NCI-H1105 (cell line): Measurements from ENCODE around the gene CLSTN2.

Source experiments
- DNase-seq: peaks from one replicate; lab custom pipeline; 2025; lab: John Stamatoyannopoulos, UW

Gene CLSTN2

DNA sequence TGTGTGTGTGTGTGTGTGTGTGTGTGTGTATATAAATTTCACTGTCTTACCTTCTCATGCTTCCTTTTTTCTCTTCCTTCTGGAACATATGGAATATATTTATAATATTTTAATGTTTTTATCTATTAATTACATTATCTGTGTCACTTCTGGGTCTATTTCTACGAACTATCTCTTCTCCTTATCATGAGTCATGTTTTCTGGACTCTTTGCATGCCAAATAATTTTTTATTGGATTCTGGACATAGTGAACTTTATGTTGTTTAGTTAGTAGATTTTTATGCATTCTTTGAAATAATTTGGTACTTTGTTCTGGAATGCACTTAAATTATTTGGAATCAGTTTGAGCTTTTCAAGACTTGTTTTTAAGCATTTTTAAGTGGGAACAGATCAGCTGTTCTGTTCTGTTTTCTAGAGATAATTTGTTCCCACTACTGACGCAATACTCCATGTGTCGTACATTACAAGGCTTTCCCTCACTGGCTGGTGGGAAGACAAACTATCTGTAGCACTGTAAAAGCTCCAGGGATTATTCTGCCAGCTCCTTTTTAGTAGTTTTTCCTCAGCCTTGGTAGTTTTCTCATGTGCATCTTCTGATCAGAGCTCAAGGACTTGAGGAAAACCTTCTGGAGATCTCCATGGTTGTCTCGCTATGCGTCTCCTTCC is 302.0 kb downstream of the CLSTN2 start:
- DNase-seq, result no peak

DNA sequence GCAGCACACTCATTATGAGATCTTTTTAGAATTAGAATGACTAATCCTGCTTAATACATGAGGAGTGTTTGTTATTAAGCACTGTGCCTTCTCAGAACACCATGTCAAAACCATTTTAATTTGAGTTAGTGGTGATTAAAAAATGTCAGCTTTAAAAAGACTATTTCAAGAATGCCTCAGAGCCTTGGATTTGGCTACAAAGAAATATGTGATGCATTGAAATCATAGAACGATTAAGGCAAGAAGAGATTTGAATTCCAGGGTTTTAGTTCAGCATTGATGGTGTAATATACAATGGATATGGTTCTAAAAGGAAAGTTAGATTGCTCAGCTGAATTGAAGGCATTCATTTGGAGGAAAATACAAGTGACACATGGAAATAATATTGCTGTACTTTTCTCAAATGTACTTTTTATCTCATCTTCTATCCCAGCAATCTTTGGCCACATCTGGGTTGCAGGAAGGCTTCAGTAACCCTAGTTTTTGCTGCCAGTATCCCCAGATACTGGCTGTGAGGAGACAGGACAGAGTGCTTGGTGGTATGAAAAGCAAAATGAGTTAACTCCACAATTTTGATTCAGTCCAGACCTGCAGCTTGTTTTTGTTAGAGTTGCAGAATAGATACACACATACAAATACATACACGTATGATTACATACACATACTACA is 303.8 kb downstream of the CLSTN2 start:
- DNase-seq, result no peak

DNA sequence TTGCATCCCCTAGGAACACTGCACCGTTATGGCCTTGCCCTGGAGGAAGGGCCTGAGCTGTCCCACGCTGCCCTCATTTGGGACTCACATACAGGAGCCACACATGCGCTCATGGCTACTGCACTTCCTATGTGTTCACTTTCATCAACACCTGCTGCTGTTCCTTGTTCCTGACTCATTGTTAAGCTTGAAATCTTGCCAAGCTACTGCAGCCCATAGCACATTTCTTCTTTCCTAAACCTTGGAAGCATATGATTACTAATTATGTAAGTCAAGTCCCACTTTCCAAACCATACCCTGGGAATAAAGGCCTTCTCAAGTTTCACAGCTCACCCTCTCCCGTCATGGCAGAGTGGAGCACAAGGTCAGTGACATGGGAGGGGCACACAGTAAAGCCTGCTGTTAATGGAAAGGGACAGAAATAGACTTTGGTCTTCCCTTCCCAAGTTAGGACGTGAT is 307.9 kb downstream of the CLSTN2 start:
- peak; percentile 88 for DNase-seq

GRCh38 chr3:140243575-140243974 is 308.6 kb downstream of the CLSTN2 start:
- DNase-seq, result no peak

GRCh38 chr3:140244893-140245292 is 309.9 kb downstream of the CLSTN2 start:
- no peak for DNase-seq

GRCh38 chr3:140246578-140246977 is 311.6 kb downstream of the CLSTN2 start:
- DNase-seq, result no peak

DNA sequence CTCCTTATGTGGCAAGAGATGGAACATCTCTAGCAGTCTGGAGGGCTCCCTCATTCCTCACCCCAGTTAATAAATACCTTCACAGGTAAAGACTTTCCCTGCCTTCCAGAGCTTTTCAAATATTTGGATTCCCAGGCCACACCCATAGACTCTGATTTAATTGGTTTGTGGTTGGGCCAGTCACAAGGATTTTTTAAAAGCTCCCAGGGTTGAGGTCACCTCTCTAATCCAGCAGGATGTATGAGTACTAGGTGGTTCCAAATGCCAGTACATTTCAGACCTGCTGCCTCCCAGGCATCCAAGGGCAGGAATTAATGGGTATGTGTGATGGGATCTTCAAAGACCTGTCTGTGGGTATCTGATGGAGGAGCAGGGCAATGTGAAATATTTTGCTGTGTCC is 312.8 kb downstream of the CLSTN2 start:
- DNase-seq, result no peak

DNA sequence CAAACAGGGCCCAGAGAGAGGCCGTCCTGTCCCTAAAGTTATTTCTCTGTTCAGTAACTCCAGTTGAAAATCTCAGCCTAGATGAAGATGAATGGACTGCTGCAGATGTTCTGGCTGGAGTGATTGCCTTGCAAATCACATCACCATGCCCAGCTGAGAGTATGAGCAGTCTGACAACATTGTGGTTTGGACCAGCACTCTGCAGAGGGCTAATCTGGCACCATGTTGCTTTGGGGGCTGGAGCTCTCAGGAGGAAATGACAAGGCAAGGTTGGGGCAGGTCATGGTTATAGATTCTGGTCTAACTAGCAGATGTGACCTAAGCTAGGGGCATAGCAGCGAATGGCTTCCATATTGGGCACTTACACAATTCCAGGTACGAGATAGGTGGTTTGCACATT is 314.2 kb downstream of the CLSTN2 start:
- no peak for DNase-seq

DNA sequence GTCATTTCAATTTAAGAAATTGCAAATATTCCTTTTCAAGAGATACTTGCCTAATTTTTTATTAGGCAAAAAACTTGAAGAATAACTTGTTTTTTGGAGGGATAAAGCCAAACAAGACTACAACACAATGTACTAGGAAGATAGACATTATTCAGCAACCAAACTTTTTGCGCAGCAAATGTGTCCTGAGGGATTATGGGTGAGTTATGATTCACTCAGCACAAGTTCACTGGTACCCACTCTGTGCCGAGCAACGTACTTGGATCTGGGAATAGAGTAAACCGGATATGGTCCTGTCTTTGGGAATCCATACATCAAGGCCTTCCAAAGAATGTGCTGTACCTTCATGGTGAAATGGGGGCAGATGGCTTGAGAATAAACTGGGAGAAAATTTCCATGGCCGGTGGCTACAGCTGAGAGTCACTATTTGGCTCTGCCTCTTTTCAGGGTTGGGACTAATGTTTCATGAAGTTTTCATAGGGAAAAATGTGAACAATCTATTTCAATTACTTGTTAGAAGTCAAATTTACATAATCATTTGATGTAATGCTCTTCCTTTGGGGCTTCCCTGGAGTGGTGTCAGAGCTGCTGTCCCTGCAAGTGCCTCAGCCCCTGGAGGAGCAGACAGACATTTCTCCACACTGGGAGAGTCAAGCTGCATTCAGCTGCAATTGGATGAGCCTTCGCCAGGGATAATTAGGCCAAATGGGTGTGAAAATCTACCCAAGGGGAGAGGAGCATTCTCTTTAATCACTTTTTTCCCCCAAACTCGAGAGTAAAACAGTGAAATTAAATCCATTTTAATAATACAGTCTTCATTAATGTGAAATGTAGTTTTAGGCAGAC is 315.2 kb downstream of the CLSTN2 start:
- no peak for DNase-seq

- no peak for DNase-seq
Measured at GRCh38 chr3:140250945-140251344, 316.0 kb downstream of the CLSTN2 start.

DNA sequence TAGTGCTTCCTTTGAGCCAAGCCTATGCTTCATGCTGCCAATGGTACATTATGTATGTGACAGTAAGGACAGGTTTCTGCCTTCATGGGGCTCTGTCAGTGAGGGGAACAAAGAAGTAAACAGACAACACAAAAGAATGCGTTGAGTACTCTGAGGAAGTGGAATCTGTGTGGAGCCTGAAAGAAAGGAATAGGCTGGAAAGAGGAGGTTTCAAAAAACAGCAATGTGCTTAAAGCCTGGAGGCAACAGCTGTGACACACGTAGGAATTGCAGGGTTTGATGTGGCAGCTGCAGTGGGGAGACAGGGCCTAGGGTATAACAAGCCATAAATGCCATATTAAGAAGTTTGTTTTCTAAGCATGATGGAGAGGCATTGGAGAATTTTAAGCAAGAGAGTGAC is 316.7 kb downstream of the CLSTN2 start:
- no peak for DNase-seq

DNA sequence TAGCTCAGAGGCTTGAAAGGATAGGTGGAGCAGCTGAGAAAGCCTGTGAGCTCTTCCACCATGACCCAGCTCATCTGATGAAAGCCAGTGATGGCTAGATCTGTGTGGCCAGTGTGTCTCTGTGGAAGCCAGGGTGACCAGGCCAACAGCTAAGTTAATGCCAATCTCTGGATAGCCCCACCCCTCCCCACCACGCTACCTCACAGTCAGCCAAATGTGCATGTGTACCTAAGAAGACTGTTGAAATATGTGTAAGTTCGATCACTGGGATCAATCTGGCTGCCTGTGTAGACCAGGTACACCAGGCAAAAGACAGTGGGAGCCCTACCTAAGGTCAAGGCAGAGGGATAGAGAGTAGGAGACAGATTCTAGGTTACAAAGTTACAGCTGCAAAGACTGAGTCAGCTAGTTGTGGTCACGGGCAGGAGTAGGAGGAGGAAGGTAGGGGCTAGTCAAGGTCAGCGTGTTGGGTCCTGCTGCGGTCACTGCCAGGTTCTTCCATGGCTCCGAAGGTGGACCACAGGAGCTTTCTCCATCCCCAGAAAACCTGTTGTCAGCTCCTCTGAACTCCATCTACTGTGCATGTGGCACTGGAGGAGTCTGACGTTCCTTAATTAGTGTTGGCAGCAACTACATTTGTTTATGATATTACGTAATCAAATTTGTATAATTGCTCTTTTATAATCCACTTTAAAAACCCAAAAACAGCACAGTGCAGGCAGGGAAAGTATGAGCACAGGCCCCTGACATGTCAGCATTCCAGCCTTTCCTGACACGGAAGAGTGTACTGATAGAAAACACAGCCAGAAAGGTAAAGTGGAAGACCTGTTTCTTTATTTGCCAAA is 318.0 kb downstream of the CLSTN2 start:
- peak; percentile 45 for DNase-seq

- no peak for DNase-seq
Measured at GRCh38 chr3:140258222-140258724, 323.3 kb downstream of the CLSTN2 start.

DNA sequence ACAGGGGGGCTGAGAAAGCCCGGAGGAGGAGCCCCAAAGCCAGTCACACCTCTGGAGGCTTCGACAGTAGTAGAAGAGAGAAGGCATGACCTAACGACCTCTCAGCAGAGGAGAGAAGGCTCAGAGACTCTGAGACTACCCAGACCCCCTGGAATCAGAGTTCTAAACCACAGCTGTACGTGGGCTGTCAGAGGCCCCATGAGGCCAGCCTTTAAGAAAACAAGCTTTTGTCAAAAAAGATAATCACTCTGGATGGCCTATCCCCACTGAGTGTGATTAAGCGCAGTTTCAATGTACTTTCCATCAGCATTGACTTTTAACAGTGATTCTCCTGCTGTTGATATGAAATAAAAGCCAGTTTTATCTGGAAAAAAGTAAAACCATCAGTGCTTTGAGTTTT is 330.3 kb downstream of the CLSTN2 start:
- DNase-seq, result no peak

DNA sequence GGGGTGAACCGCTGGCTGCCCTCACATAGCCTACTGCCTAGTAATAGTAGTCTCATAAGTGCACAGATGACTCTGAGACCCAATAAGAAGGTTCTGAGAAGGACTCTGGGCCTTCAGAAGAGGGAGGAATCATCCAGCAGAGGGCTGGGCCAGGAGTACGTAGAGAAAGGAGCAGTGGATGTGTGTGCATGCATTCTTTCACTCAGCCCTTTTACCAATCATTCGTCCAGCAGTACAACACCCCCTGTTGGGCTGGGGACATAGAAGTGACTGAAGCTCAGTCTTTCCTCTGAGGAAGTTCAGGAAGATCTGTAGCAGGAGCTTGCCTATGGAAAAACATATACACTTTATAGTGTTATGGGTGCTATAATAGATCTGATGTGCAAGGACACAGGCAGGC is 333.1 kb downstream of the CLSTN2 start:
- DNase-seq, result no peak

- no peak for DNase-seq
Measured at GRCh38 chr3:140268610-140269009, 333.6 kb downstream of the CLSTN2 start.

- no peak for DNase-seq
Measured at GRCh38 chr3:140270329-140270728, 335.3 kb downstream of the CLSTN2 start.

DNA sequence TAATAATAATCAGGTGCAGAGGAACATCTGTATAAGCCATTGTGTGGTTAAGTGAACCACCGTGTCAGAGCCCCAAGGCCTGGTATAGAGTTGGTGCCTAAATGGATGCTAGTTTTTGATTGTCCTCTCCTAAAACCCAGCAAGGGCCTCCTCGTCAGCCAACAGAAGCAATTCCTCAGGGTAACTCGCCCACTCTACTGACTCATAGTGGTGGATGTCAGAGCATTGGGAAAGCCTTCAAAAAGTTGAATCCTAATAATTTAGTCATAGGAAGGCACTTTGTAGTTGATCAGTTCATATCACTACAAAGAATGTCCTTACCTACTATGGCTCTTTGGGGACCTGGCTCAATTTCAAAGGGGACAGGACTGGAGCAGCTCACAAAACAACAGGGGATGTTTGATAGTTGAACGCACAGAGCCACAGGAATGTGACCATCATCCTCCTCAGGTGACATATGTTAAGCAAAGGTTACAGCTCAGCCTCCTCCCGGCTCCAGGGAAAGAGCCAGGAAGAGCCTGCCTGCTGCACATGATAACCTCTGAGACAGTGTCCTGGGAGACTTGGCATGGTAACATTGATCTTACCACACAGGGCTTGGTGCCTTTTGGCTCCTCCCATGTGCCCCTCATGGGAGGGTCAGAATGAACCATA is 338.7 kb downstream of the CLSTN2 start:
- no peak for DNase-seq

DNA sequence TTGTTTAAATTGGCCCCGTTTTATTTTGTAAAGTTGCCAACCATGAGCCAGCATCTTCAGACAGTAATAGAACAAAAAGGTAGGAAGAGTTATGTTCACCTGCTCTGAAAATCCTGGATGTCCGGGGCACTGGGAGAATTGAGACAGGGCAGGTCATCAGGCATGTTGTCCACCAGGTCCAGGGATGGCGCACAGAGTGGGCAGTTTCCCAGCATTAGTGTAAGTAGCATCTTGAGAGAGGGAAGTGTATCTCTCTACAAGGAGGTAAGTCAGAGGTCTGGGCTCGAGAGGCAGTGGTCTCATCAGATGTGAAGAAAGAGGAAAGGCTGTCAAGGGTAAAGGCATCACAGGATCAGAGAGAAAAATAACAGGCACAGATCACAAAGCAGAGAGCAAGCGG is 339.4 kb downstream of the CLSTN2 start:
- DNase-seq, result no peak

DNA sequence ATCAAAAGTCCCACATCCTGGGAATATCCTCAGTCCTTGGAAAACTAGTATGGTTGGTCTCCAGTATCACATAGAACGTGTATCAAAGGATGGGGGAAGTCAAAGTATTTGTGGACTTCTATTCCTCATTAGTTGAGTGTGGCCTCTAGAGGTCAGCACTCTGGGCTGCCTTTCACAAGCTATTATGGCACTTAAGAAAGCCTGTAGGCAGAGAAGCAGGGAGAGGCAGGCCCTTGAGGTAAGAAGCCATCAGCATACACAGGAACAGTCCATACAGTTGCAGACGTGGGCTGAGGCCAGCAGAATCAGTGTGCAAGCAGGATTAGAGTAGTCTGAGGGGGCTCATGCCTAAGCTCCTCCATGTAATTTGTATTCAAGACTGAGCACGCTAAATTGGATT is 341.7 kb downstream of the CLSTN2 start:
- no peak for DNase-seq

DNA sequence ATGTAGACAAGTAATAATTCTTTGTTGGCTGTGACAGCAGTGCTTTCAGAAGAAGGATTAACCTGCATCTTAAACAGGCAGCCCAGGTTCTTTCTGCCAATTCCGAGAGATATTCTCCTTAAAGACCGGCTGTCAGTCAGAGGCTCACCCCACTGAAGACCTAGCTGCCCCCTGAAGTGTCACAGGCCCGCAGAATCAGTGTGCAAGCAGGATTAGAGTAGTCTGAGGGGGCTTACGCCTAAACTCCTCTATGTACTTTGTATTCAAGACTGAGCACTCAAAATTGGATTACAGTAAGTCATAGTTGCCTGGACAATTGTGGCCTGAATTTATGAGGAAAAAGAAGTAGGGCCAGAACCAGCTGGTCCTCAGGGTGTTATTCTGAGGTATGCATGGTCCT is 342.9 kb downstream of the CLSTN2 start:
- DNase-seq, result no peak
